ENCODE data around the gene RXRA. TPM values are rescaled to one million over a fixed set of nuclear protein-coding genes. Genes with fewer than 3 reads are reported as not detected.

Gene RXRA
- total RNA-seq, 1 donor from 2014 or later = 16.8 TPM

GRCh38 chr9:134328341-134328840 lies 2.1 kb downstream of the RXRA start:
- Histone ChIP-seq H3K27me3 (ENCODE audit: control insufficient read depth, insufficient read depth, low read length) (no peaks in the 10 kb centered on the region), H3K4me3 (ENCODE audit: low read depth, low read length) (peak overlapping the region; percentile 74), H3K36me3 (ENCODE audit: control insufficient read depth, insufficient read depth, low read length) (peaks cover 1% of the 10 kb centered on the region)
- no peak for DNase-seq (ENCODE audit: low read depth)
- TF ChIP-seq, protein P1, sequence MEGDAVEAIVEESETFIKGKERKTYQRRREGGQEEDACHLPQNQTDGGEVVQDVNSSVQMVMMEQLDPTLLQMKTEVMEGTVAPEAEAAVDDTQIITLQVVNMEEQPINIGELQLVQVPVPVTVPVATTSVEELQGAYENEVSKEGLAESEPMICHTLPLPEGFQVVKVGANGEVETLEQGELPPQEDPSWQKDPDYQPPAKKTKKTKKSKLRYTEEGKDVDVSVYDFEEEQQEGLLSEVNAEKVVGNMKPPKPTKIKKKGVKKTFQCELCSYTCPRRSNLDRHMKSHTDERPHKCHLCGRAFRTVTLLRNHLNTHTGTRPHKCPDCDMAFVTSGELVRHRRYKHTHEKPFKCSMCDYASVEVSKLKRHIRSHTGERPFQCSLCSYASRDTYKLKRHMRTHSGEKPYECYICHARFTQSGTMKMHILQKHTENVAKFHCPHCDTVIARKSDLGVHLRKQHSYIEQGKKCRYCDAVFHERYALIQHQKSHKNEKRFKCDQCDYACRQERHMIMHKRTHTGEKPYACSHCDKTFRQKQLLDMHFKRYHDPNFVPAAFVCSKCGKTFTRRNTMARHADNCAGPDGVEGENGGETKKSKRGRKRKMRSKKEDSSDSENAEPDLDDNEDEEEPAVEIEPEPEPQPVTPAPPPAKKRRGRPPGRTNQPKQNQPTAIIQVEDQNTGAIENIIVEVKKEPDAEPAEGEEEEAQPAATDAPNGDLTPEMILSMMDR (IDR thresholded peaks at IDR 0.05; ENCODE audit: insufficient read depth, low read length, severe bottlenecking) = no peak
- FAIRE-seq = no peak

GRCh38 chr9:134328841-134329575 lies 2.8 kb downstream of the RXRA start:
- TF ChIP-seq, protein P1 (IDR thresholded peaks at IDR 0.05; ENCODE audit: insufficient read depth, low read length, severe bottlenecking) = peak; percentile 28
- DNase-seq (ENCODE audit: low read depth) (peak; percentile 39), FAIRE-seq (no peak)
- peaks cover 1% of the 10 kb centered on the region for H3K36me3 ChIP-seq (ENCODE audit: control insufficient read depth, insufficient read depth, low read length)
- H3K27me3 ChIP-seq (ENCODE audit: control insufficient read depth, insufficient read depth, low read length) = no peaks in the 10 kb centered on the region
- H3K4me3 ChIP-seq (ENCODE audit: low read depth, low read length) = peak overlapping the region; percentile 74

GRCh38 chr9:134329576-134329855 lies 3.3 kb downstream of the RXRA start:
- TF ChIP-seq, protein P1 (IDR thresholded peaks at IDR 0.05; ENCODE audit: insufficient read depth, low read length, severe bottlenecking) = no peak
- no peaks in the 10 kb centered on the region for H3K27me3 ChIP-seq (ENCODE audit: control insufficient read depth, insufficient read depth, low read length)
- FAIRE-seq (no peak), DNase-seq (ENCODE audit: low read depth) (no peak)
- H3K36me3 ChIP-seq (ENCODE audit: control insufficient read depth, insufficient read depth, low read length) = peaks cover 1% of the 10 kb centered on the region
- H3K4me3 ChIP-seq (ENCODE audit: low read depth, low read length) = peak overlapping the region; percentile 74

GRCh38 chr9:134329886-134330285 lies 3.6 kb downstream of the RXRA start:
- peak overlapping the region; percentile 74 for H3K4me3 ChIP-seq (ENCODE audit: low read depth, low read length)
- peak; percentile 42 for DNase-seq (ENCODE audit: low read depth)

DNA sequence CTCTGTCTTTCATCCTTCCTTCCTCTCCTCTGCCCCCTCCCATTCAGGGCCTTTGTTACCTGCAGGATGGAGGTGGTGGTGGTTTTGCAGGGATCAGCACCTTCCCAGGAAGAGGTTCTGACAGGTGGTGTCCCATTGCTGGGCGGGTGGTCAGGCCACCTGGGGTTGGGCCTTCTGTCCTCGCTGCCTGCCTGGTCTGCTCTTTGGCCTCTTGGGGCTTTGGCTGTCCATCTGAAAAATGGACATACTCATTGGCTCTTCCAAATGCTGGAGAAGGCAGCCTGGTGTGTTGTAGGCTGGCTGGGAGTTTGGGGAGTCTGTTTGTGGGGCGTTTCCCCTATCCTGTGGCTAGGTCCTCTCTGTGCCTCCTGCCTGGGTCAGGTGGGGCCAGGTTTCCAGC lies 4.3 kb downstream of the RXRA start:
- FAIRE-seq = no peak
- H3K4me3 ChIP-seq (ENCODE audit: low read depth, low read length) = no peak overlapping the region
- peaks cover 1% of the 10 kb centered on the region for H3K36me3 ChIP-seq (ENCODE audit: control insufficient read depth, insufficient read depth, low read length)
- TF ChIP-seq, protein P1 (IDR thresholded peaks at IDR 0.05; ENCODE audit: insufficient read depth, low read length, severe bottlenecking) = no peak
- H3K27me3 ChIP-seq (ENCODE audit: control insufficient read depth, insufficient read depth, low read length) = no peaks in the 10 kb centered on the region
- no peak for DNase-seq (ENCODE audit: low read depth)

More at GRCh38 chr9:134329886-134330285, 3.6 kb downstream of the RXRA start:
- FAIRE-seq = no peak
- no peaks in the 10 kb centered on the region for H3K27me3 ChIP-seq (ENCODE audit: control insufficient read depth, insufficient read depth, low read length)
- TF ChIP-seq, protein P1 (IDR thresholded peaks at IDR 0.05; ENCODE audit: insufficient read depth, low read length, severe bottlenecking) = no peak
- H3K36me3 ChIP-seq (ENCODE audit: control insufficient read depth, insufficient read depth, low read length) = peaks cover 1% of the 10 kb centered on the region

Data from bronchial epithelial cell (primary cell).